CD8-positive, alpha-beta memory T cell (primary cell): ENCODE measurements around the gene SGSM1. TPM values are rescaled to one million over a fixed set of nuclear protein-coding genes. Genes with fewer than 3 reads are reported as not detected.
A peak's percentile ranks its signal among the peaks of the same experiment; 100 is the strongest.
"Not testable (repeated sequence)": the region's sequence is repeated elsewhere in the genome, so short reads cannot be mapped to it uniquely, and the experiment has no call there.

Source experiments
- CTCF ChIA-PET: fragments of 350-600 bp; sonication (Branson Sonifier 250); formaldehyde crosslinking; loops from one replicate; lab custom pipeline; 2021; ENCODE audit warnings: antibody characterized with exemption; lab: Charles Lee
- POLR2A ChIA-PET: fragments of 350-600 bp; sonication (Branson Sonifier 250); formaldehyde crosslinking; loops from one replicate; lab custom pipeline; 2021; ENCODE audit warnings: antibody characterized with exemption; lab: Charles Lee
- DNase-seq, 5 donors: peaks; one replicate each; pipeline versions ENCODE4 v3.0.0 to v3.0.0-alpha.2; 2020 to 2022; ENCODE audit warnings: mixed read lengths in 1 of 5
- H3K27ac ChIP-seq: one replicate; pipeline ENCODE4 v1.7.0; 2013; ENCODE audit warnings: low read depth, mild to moderate bottlenecking, low read length, moderate library complexity
- H3K27me3 ChIP-seq: 2 replicates; pipeline ENCODE4 v1.7.0; 2013; ENCODE audit warnings: low read length, mild to moderate bottlenecking; ENCODE audit not compliant: insufficient read depth, poor library complexity, severe bottlenecking
- H3K36me3 ChIP-seq: 2 replicates; pipeline ENCODE4 v1.7.0; 2013; ENCODE audit warnings: mild to moderate bottlenecking, low read length, moderate library complexity; ENCODE audit not compliant: insufficient read depth
- H3K4me1 ChIP-seq: 2 replicates; pipeline ENCODE4 v1.7.0; 2013; ENCODE audit warnings: mild to moderate bottlenecking, low read length, moderate library complexity; ENCODE audit not compliant: insufficient read depth
- H3K4me3 ChIP-seq: 2 replicates; pipeline ENCODE4 v1.7.0; 2013; ENCODE audit warnings: mild to moderate bottlenecking, low read length
- H3K9me3 ChIP-seq: 2 replicates; pipeline ENCODE4 v1.7.0; 2013; ENCODE audit warnings: mild to moderate bottlenecking, low read length
- H3K27ac Mint-ChIP-seq, 8 donors: one replicate each; pipeline ENCODE4 v1.8.0; 2020 to 2021; ENCODE audit warnings: mixed read lengths in 8 of 8, mild to moderate bottlenecking in 6 of 8, inconsistent platforms in 3 of 8, moderate library complexity in 3 of 8
- H3K27me3 Mint-ChIP-seq, 2 donors: one replicate each; pipeline ENCODE4 v1.8.0; 2020 to 2021; ENCODE audit warnings: mixed read lengths in 2 of 2, mild to moderate bottlenecking in 1 of 2, moderate library complexity in 1 of 2
- H3K36me3 Mint-ChIP-seq, 3 donors: one replicate each; pipeline ENCODE4 v1.8.0; 2020 to 2021; ENCODE audit warnings: mixed read lengths in 3 of 3, inconsistent platforms in 1 of 3, mild to moderate bottlenecking in 1 of 3
- H3K4me1 Mint-ChIP-seq, 3 donors: one replicate each; pipeline ENCODE4 v1.8.0; 2020 to 2021; ENCODE audit warnings: mixed read lengths in 3 of 3, inconsistent platforms in 1 of 3, mild to moderate bottlenecking in 1 of 3
- H3K4me3 Mint-ChIP-seq, 7 donors: one replicate each; pipeline ENCODE4 v1.8.0; 2020 to 2021; ENCODE audit warnings: mixed read lengths in 7 of 7, mild to moderate bottlenecking in 6 of 7, moderate library complexity in 4 of 7, inconsistent platforms in 2 of 7
- H3K9me3 Mint-ChIP-seq, 5 donors: one replicate each; pipeline ENCODE4 v1.8.0; 2020 to 2022; ENCODE audit warnings: mixed read lengths in 5 of 5, mild to moderate bottlenecking in 3 of 5, moderate library complexity in 2 of 5, inconsistent platforms in 1 of 5
- polyA plus RNA-seq: library from polyadenylated mRNA; unstranded; fragments of 300-500 nt; fragmentation: Illumina TruSeq; gene quantifications from one replicate; pipeline ENCODE4 v1.2.3, GENCODE V29; 2021
- total RNA-seq, 2 experiments: library from RNA; stranded (reverse); gene quantifications; one replicate each; pipeline ENCODE4 v1.2.3, GENCODE V29; 2021

Gene SGSM1
- total and polyA plus RNA-seq, 3 experiments from 2014 or later = 0.09 to 0.31 (median 0.28) TPM

DNA sequence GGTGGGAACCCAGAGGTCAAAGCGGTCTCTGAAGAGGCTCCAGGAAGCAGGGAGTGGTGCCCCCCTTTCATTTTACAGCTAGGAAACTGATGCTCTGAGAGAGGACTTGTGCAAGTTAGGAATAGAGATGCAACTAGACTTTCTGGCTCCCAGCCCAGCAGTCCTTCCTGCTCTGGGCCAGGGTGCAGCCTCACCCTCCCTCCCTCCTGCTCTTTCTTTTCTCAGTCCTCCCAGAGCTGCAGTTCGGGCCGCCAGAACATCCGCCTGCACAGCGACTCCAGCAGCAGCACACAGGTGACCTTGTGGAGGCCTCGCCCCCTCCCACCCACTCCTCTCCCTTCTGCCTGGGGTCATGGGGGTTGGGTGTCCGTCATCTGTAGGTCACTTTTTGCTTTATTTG is 89.0 kb downstream of the SGSM1 start:
- DNase-seq = no peak
- no peaks in the 10 kb centered on the region for H3K9me3 ChIP-seq
- no peaks in the 10 kb centered on the region for H3K36me3 ChIP-seq
- H3K4me1 Mint-ChIP-seq = no peaks in the 10 kb centered on the region
- peaks cover 8 to 13% of the 10 kb centered on the region in 2 donors for H3K27me3 Mint-ChIP-seq
- no peaks in the 10 kb centered on the region for H3K27me3 ChIP-seq
- ChIA-PET POLR2A (no interaction called here), CTCF (no interaction called here)
- no peaks in the 10 kb centered on the region for H3K4me1 ChIP-seq
- H3K9me3 Mint-ChIP-seq = no peaks in the 10 kb centered on the region
- no peak overlapping the region for H3K4me3 ChIP-seq
- no peak overlapping the region for H3K4me3 Mint-ChIP-seq
- H3K36me3 Mint-ChIP-seq = peaks cover 0 to 3% (median 2%) of the 10 kb centered on the region in 3 donors
- H3K27ac ChIP-seq = no peak overlapping the region
- H3K27ac Mint-ChIP-seq = no peak overlapping the region

DNA sequence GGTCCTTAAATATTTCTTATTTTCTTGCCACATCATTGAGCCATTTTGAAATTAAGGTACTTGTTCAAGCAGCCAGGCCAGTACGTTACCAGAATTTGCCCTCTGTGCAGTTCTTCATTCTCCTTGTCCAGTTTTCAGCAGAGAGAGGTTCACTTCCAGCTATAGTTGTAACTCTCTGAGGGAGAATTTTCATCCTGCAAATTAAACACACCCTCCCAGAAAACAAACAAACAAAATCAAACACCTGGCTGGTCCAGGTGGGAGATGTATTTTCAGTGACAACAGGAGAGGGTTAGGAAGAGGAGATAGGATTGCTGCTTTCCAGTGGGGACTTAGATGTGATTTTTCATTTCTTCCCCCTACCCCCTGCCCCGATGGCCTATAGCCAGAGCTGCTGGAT is 95.4 kb downstream of the SGSM1 start:
- Mint-ChIP-seq H3K27ac (no peak overlapping the region), H3K4me1 (no peaks in the 10 kb centered on the region), H3K27me3 (peaks cover 8 to 16% of the 10 kb centered on the region in 2 donors), H3K4me3 (no peak overlapping the region), H3K9me3 (peaks cover 8 to 23% (median 20%) of the 10 kb centered on the region in 5 donors), H3K36me3 (peaks cover 12 to 20% (median 17%) of the 10 kb centered on the region in 3 donors)
- DNase-seq = no peak
- CTCF ChIA-PET = no interaction called here
- Histone ChIP-seq H3K27ac (no peak overlapping the region), H3K4me1 (no peaks in the 10 kb centered on the region), H3K27me3 (no peaks in the 10 kb centered on the region), H3K4me3 (no peak overlapping the region), H3K9me3 (no peaks in the 10 kb centered on the region), H3K36me3 (no peaks in the 10 kb centered on the region)
- POLR2A ChIA-PET = no interaction called here

- no peak overlapping the region for H3K27ac Mint-ChIP-seq
- Histone ChIP-seq H3K4me3 (no peak overlapping the region), H3K27me3 (no peaks in the 10 kb centered on the region), H3K36me3 (no peaks in the 10 kb centered on the region), H3K9me3 (no peaks in the 10 kb centered on the region), H3K27ac (no peak overlapping the region), H3K4me1 (no peaks in the 10 kb centered on the region)
- DNase-seq = no peak
- H3K36me3 Mint-ChIP-seq = peaks cover 9 to 25% (median 16%) of the 10 kb centered on the region in 3 donors
- CTCF ChIA-PET = no interaction called here
- H3K4me1 Mint-ChIP-seq = no peaks in the 10 kb centered on the region
- no peak overlapping the region for H3K4me3 Mint-ChIP-seq
- peaks cover 8 to 13% of the 10 kb centered on the region in 2 donors for H3K27me3 Mint-ChIP-seq
- peaks cover 13 to 26% (median 24%) of the 10 kb centered on the region in 5 donors for H3K9me3 Mint-ChIP-seq
- POLR2A ChIA-PET = no interaction called here
Observed at GRCh38 chr22:24905909-24906308, 99.9 kb downstream of the SGSM1 start.

GRCh38 chr22:24907101-24907500 is 101.1 kb downstream of the SGSM1 start:
- H3K27me3 ChIP-seq, H3K36me3 ChIP-seq, H3K4me3 Mint-ChIP-seq, H3K4me1 ChIP-seq, H3K4me1 Mint-ChIP-seq, H3K27ac ChIP-seq, DNase-seq, POLR2A ChIA-PET, H3K27ac Mint-ChIP-seq, H3K9me3 ChIP-seq, H3K4me3 ChIP-seq, CTCF ChIA-PET: not testable (repeated sequence)
- Mint-ChIP-seq H3K9me3 (peaks cover 13 to 26% (median 24%) of the 10 kb centered on the region in 5 donors), H3K36me3 (peaks cover 9 to 25% (median 16%) of the 10 kb centered on the region in 3 donors), H3K27me3 (peaks cover 8 to 13% of the 10 kb centered on the region in 2 donors)

DNA sequence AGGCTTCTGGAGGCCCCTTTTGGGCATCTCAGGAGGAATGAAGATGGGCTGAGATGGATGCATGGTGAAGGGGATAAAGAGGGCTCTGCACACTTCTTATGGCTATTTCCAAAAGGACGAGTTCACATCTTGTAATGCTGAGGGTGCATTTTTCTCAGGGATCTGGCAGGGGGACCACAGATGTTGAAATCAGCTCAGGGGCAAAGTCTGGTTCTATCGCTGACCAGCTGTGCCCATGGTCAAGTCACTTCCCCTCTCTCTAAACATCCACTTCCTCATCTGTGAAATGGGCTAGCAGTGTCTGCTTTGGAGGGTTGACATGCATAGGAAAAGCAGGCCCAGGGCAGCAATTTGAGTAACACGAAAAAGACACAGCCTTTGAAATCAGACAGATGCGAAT is 114.0 kb downstream of the SGSM1 start:
- Mint-ChIP-seq H3K27ac (peak overlapping the region in 1 of 8 donors; percentile 16), H3K36me3 (no peaks in the 10 kb centered on the region), H3K4me3 (no peak overlapping the region), H3K9me3 (no peaks in the 10 kb centered on the region), H3K4me1 (no peaks in the 10 kb centered on the region), H3K27me3 (no peaks in the 10 kb centered on the region)
- ChIA-PET CTCF (no interaction called here), POLR2A (no interaction called here)
- Histone ChIP-seq H3K27me3 (no peaks in the 10 kb centered on the region), H3K4me3 (no peak overlapping the region), H3K9me3 (no peaks in the 10 kb centered on the region), H3K4me1 (no peaks in the 10 kb centered on the region), H3K27ac (no peak overlapping the region), H3K36me3 (no peaks in the 10 kb centered on the region)
- DNase-seq = no peak

DNA sequence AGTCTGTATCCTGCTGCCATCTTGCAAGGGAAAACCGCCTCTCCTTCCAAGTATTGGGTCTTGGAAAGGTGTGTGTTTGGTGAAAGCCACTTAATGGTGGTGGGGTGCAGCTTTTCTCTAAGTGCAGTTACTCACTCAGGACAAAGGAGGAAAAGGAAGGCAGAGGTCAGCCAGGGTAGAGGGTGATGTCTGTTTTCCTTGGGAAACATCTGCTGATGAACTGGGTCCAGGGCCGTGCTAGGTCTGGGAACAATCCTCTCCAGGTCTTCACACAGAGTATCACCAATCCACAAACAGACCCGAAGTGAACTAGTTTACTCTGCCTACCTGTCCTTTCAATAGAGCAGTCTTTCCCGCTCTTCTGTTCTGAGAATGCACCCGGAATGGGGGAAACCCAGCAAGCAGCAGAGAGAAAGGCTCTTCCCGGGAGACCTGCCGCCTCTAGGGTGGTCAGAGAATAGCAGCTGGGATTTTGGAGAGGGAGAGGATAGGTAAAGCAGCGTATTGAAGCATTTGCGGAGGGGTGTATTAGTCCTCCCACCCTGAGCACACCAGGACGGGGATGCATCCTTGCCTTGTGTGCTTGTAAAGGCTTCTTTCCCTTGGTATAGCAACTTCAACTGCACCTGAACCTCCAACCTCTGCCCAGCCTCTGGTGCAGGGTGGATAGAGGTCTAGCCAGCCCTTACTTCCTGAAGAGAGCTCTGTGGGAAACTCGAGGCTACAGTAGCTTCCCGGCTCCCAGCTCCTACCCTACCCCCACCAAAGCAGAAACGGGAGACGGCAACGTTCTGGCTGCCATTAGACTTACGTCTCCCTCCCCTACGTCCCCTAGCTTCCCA is 119.8 kb downstream of the SGSM1 start:
- no peak for DNase-seq
- ChIA-PET CTCF (no interaction called here), POLR2A (no interaction called here)
- H3K4me3 ChIP-seq = no peak overlapping the region
- Mint-ChIP-seq H3K27ac (peak overlapping the region in 1 of 8 donors; percentile 21), H3K4me1 (peaks cover 0 to 1% (median 0%) of the 10 kb centered on the region in 3 donors), H3K4me3 (no peak overlapping the region), H3K27me3 (peaks cover 18 to 21% of the 10 kb centered on the region in 2 donors), H3K9me3 (peaks cover 0 to 3% (median 0%) of the 10 kb centered on the region in 5 donors), H3K36me3 (no peaks in the 10 kb centered on the region)
- H3K27me3 ChIP-seq = no peaks in the 10 kb centered on the region
- H3K27ac ChIP-seq = no peak overlapping the region
- H3K4me1 ChIP-seq = no peaks in the 10 kb centered on the region
- H3K36me3 ChIP-seq = no peaks in the 10 kb centered on the region
- H3K9me3 ChIP-seq = no peaks in the 10 kb centered on the region

DNA sequence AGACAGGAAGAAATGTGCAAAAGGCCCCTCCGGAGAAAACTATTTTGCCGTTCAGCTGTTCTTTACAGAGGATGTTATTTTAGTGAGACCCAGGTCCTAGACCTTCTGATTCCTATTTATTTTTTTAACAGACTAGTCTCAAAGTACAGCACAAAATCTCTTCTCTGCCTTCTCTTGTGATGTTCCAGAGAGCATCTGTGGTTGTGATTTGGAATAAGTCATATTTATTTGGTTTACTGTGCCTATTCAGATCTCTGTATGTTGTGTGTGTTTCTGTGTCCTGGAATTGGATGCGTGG is 120.4 kb downstream of the SGSM1 start:
- CTCF ChIA-PET = no interaction called here

DNA sequence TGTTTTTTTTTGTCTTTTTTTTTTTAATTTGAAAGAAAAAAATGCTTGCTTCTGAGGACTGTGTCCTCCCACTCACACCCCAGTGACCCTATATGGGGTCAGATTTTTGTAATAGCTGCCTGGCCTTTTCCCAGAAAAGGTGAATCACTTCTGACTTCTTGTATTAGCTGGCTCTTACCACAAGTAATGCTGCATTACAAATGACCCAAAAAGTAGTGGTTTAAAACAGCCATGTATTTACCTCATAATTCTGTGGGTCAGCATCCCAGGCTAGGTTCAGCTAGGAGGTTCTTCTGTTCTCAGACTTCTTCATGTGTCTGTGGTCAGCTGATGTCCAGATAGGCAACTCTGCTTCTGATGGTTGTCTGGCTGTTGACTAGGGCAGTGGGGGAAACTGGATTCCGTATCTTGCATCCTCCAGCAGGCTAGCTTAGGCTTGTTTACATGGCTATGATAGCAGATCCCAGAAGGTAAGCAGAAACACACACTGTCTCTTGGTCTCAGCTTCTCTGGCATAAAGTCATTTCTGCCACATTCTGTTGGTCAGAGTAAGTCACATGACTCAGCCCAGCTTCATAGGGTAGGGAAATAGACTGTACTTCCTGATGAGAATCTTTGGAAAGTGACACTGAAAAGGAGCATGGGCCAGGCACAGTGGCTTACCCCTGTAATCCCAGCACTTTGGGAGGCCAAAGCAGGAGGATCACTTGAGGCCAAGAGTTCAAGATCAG is 121.0 kb downstream of the SGSM1 start:
- no peaks in the 10 kb centered on the region for H3K9me3 ChIP-seq
- H3K4me3 Mint-ChIP-seq = no peak overlapping the region
- CTCF ChIA-PET = interaction anchor here (1.3 kb wide), 1 partner anchor 12 kb away, joined by 4 read pairs; no protein-coding TSS in a partner anchor
- H3K27me3 ChIP-seq = no peaks in the 10 kb centered on the region
- H3K27ac ChIP-seq = no peak overlapping the region
- DNase-seq = no peak
- peaks cover 0 to 1% (median 0%) of the 10 kb centered on the region in 3 donors for H3K4me1 Mint-ChIP-seq
- H3K36me3 Mint-ChIP-seq = no peaks in the 10 kb centered on the region
- peaks cover 0 to 3% (median 0%) of the 10 kb centered on the region in 5 donors for H3K9me3 Mint-ChIP-seq
- peaks cover 24% of the 10 kb centered on the region in 2 donors for H3K27me3 Mint-ChIP-seq
- POLR2A ChIA-PET = no interaction called here
- no peak overlapping the region for H3K4me3 ChIP-seq
- no peaks in the 10 kb centered on the region for H3K36me3 ChIP-seq
- H3K27ac Mint-ChIP-seq = no peak overlapping the region
- no peaks in the 10 kb centered on the region for H3K4me1 ChIP-seq

More for the DNA sequence above, 120.4 kb downstream of the SGSM1 start:
- Histone ChIP-seq H3K9me3 (no peaks in the 10 kb centered on the region), H3K4me3 (no peak overlapping the region), H3K36me3 (no peaks in the 10 kb centered on the region), H3K4me1 (no peaks in the 10 kb centered on the region), H3K27ac (no peak overlapping the region), H3K27me3 (no peaks in the 10 kb centered on the region)
- Mint-ChIP-seq H3K27ac (no peak overlapping the region), H3K36me3 (no peaks in the 10 kb centered on the region), H3K4me1 (peaks cover 0 to 1% (median 0%) of the 10 kb centered on the region in 3 donors), H3K27me3 (peaks cover 18 to 21% of the 10 kb centered on the region in 2 donors), H3K9me3 (peaks cover 0 to 3% (median 0%) of the 10 kb centered on the region in 5 donors), H3K4me3 (no peak overlapping the region)
- POLR2A ChIA-PET = no interaction called here
- no peak for DNase-seq
